Astrocyte (in vitro differentiated cells and primary cell): ENCODE measurements around the gene PIP4K2C. TPM values are rescaled to one million over a fixed set of nuclear protein-coding genes. Genes with fewer than 3 reads are reported as not detected.

Source experiments
- DNase-seq: peaks from one replicate; pipeline ENCODE4 v3.0.0-alpha.2; 2010; ENCODE audit warnings: low read depth
- FAIRE-seq: peaks from 2 replicates; lab custom pipeline; 2011; peaks lifted over from hg19 to GRCh38; lab: Jason Lieb, UNC
- H2AFZ ChIP-seq: 2 replicates; pipeline ENCODE4 v1.6.0; 2012; ENCODE audit warnings: low read depth, low read length, inconsistent platforms
- H3K27ac ChIP-seq: 2 replicates; pipeline ENCODE4 v1.5.1; 2011; ENCODE audit warnings: low read depth, low read length, inconsistent platforms
- H3K27me3 ChIP-seq: 2 replicates; pipeline ENCODE4 v1.6.0; 2011; ENCODE audit warnings: low read length, inconsistent platforms; ENCODE audit not compliant: insufficient read depth
- H3K36me3 ChIP-seq: 2 replicates; pipeline ENCODE4 v1.5.1; 2011; ENCODE audit warnings: low read length, inconsistent platforms; ENCODE audit not compliant: insufficient read depth
- H3K4me1 ChIP-seq: 2 replicates; pipeline ENCODE4 v1.5.1; 2011; ENCODE audit warnings: low read length, inconsistent platforms; ENCODE audit not compliant: insufficient read depth
- H3K4me2 ChIP-seq: 2 replicates; pipeline ENCODE4 v1.6.0; 2012; ENCODE audit warnings: low read length, inconsistent platforms
- H3K4me3 ChIP-seq: 2 replicates; pipeline ENCODE4 v1.5.1; 2011; ENCODE audit warnings: low read depth, mild to moderate bottlenecking, low read length, inconsistent platforms; ENCODE audit not compliant: insufficient read depth
- H3K79me2 ChIP-seq: 2 replicates; pipeline ENCODE4 v1.6.0; 2012; ENCODE audit warnings: mild to moderate bottlenecking, low read length, inconsistent platforms; ENCODE audit not compliant: insufficient read depth
- H3K9ac ChIP-seq: 2 replicates; pipeline ENCODE4 v1.6.0; 2012; ENCODE audit warnings: mild to moderate bottlenecking, low read length, inconsistent platforms
- H3K9me3 ChIP-seq: 2 replicates; pipeline ENCODE4 v1.5.1; 2012; ENCODE audit warnings: low read depth, mild to moderate bottlenecking, low read length, inconsistent platforms; ENCODE audit not compliant: insufficient read depth
- H4K20me1 ChIP-seq: 2 replicates; pipeline ENCODE4 v1.6.0; 2012; ENCODE audit warnings: low read length, inconsistent platforms; ENCODE audit not compliant: insufficient read depth
- H3K27ac Mint-ChIP-seq: one replicate; pipeline ENCODE4 v1.8.0; 2021; ENCODE audit warnings: mild to moderate bottlenecking, mixed read lengths; ENCODE audit not compliant: unreplicated experiment
- H3K27me3 Mint-ChIP-seq: one replicate; pipeline ENCODE4 v1.8.0; 2021; ENCODE audit warnings: low read depth, mixed read lengths; ENCODE audit not compliant: unreplicated experiment
- H3K36me3 Mint-ChIP-seq: one replicate; pipeline ENCODE4 v1.8.0; 2021; ENCODE audit warnings: low read depth, mixed read lengths; ENCODE audit not compliant: unreplicated experiment
- H3K4me1 Mint-ChIP-seq: one replicate; pipeline ENCODE4 v1.8.0; 2021; ENCODE audit warnings: low read depth, mixed read lengths; ENCODE audit not compliant: unreplicated experiment
- H3K4me3 Mint-ChIP-seq: one replicate; pipeline ENCODE4 v1.8.0; 2021; ENCODE audit warnings: mild to moderate bottlenecking, moderate library complexity, mixed read lengths; ENCODE audit not compliant: unreplicated experiment
- H3K9me3 Mint-ChIP-seq: one replicate; pipeline ENCODE4 v1.8.0; 2021; ENCODE audit warnings: mild to moderate bottlenecking, mixed read lengths; ENCODE audit not compliant: unreplicated experiment
- EZH2 ChIP-seq: IDR thresholded peaks from 2 replicates; pipeline ENCODE4 v1.6.1; 2012; ENCODE audit warnings: mild to moderate bottlenecking, low read length, inconsistent platforms; ENCODE audit not compliant: insufficient read depth
- total RNA-seq: library from RNA; stranded (reverse); gene quantifications from 2 replicates; pipeline ENCODE4 v1.2.1, GENCODE V29; 2021
- TF ChIP-seq, protein P1 (sequence below): IDR thresholded peaks from 2 replicates; pipeline ENCODE4 v1.5.1; 2011; ENCODE audit warnings: low read depth, mild to moderate bottlenecking, inconsistent platforms, low read length, moderate library complexity; ENCODE audit not compliant: insufficient read depth

Gene PIP4K2C
- total RNA-seq, 1 donor from 2014 or later: 43.3 TPM

GRCh38 chr12:57604454-57604991, 13.5 kb downstream of the PIP4K2C start, which contains the start of gene DTX3:
TSS of gene DTX3 (plus strand) at chr12:57604824. CDS start at chr12:57606518, 1,694 bp downstream.
- peaks cover 2% of the 10 kb centered on the region for H3K9me3 Mint-ChIP-seq
- peaks cover 38% of the 10 kb centered on the region for H3K36me3 Mint-ChIP-seq

DNA sequence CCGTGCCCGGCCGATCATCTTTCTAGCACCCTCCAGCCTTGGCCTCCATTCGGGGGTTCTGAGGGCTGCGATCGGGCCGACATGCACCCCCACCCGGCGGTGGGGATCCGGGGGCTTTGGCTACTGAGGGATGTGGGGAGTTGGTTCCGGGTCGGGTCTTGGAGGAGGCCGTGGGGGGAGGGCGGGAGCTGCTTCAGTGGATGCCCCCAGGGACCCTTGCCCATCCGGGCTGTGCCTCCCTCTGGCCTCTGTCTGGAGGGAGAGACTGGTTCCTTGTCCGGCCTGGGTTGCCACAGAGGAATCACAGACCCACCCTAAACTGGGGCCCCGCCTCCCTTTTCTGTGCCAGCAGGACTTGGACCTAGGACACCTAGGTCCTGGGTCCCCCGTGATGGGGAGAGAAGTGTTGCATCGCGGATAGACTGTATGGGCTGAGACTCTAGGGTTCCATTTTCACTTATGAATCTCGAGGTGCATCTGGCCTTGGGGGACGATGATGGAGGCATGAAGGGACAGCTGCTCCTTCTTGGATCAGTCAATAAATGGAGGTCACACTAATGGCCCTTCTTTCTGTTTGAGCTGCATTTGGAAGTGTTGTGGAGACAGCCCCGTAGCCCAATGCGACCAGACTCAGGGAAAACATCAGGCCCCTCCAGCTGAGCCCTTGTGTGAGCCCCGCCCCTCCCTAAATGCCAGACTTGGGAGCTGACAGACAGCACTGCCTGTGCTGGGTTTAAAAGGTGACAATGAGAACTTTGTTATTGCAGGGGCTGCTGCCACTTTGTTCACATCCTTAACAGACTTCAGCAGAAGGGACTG, 14.2 kb downstream of the PIP4K2C start:
- H3K4me3 Mint-ChIP-seq: peak overlapping the region; percentile 90
- H3K36me3 Mint-ChIP-seq: peaks cover 31% of the 10 kb centered on the region
- FAIRE-seq (no peak), DNase-seq (no peak)
- H3K27me3 Mint-ChIP-seq: peaks cover 10% of the 10 kb centered on the region
- no peak for TF ChIP-seq EZH2
- TF ChIP-seq, protein P1, sequence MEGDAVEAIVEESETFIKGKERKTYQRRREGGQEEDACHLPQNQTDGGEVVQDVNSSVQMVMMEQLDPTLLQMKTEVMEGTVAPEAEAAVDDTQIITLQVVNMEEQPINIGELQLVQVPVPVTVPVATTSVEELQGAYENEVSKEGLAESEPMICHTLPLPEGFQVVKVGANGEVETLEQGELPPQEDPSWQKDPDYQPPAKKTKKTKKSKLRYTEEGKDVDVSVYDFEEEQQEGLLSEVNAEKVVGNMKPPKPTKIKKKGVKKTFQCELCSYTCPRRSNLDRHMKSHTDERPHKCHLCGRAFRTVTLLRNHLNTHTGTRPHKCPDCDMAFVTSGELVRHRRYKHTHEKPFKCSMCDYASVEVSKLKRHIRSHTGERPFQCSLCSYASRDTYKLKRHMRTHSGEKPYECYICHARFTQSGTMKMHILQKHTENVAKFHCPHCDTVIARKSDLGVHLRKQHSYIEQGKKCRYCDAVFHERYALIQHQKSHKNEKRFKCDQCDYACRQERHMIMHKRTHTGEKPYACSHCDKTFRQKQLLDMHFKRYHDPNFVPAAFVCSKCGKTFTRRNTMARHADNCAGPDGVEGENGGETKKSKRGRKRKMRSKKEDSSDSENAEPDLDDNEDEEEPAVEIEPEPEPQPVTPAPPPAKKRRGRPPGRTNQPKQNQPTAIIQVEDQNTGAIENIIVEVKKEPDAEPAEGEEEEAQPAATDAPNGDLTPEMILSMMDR: no peak
- H3K4me1 ChIP-seq: peaks cover 13% of the 10 kb centered on the region
- H3K9me3 Mint-ChIP-seq: peaks cover 2% of the 10 kb centered on the region
- H3K79me2 ChIP-seq: no peaks in the 10 kb centered on the region
- H4K20me1 ChIP-seq: no peaks in the 10 kb centered on the region
- peak overlapping the region; percentile 75 for H3K27ac Mint-ChIP-seq
- H3K4me3 ChIP-seq: peak overlapping the region; percentile 75
- no peaks in the 10 kb centered on the region for H3K9me3 ChIP-seq
- H3K27me3 ChIP-seq: no peaks in the 10 kb centered on the region
- H3K4me1 Mint-ChIP-seq: peaks cover 19% of the 10 kb centered on the region
- H3K4me2 ChIP-seq: peak overlapping the region; percentile 95
- peak overlapping the region; percentile 34 for H3K27ac ChIP-seq
- peak overlapping the region; percentile 82 for H2AFZ ChIP-seq
- H3K36me3 ChIP-seq: no peaks in the 10 kb centered on the region
- H3K9ac ChIP-seq: peak overlapping the region; percentile 88

More at GRCh38 chr12:57604454-57604991, 13.5 kb downstream of the PIP4K2C start, which contains the start of gene DTX3:
- H3K4me1 Mint-ChIP-seq: peaks cover 19% of the 10 kb centered on the region
- Histone ChIP-seq H3K27me3 (no peaks in the 10 kb centered on the region), H3K4me3 (peak within 1 kb of the TSS; percentile 75), H3K9me3 (no peaks in the 10 kb centered on the region), H3K4me1 (peaks cover 12% of the 10 kb centered on the region), H3K36me3 (peaks cover 2% of the 10 kb centered on the region), H3K9ac (peak within 1 kb of the TSS; percentile 88), H4K20me1 (no peaks in the 10 kb centered on the region), H3K4me2 (peak within 1 kb of the TSS; percentile 95), H3K27ac (peak within 1 kb of the TSS; percentile 41), H2AFZ (peak within 1 kb of the TSS; percentile 99), H3K79me2 (no peaks in the 10 kb centered on the region)
- peaks cover 10% of the 10 kb centered on the region for H3K27me3 Mint-ChIP-seq
- FAIRE-seq (no peak), DNase-seq (no peak)
- TF ChIP-seq, protein P1: no peak
- peak within 1 kb of the TSS; percentile 91 for H3K27ac Mint-ChIP-seq
- H3K4me3 Mint-ChIP-seq: peak within 1 kb of the TSS; percentile 90
